GM19395 (cell line): ENCODE data around the gene SLC6A15.

ENCODE experiments used
- ATAC-seq: cut with Tn5 transposase; IDR thresholded peaks from one replicate; pipeline ENCODE4 v1.9.1; 2021; ENCODE audit warnings: mild to moderate bottlenecking, moderate library complexity; ENCODE audit not compliant: unreplicated experiment

SLC6A15 gene

DNA sequence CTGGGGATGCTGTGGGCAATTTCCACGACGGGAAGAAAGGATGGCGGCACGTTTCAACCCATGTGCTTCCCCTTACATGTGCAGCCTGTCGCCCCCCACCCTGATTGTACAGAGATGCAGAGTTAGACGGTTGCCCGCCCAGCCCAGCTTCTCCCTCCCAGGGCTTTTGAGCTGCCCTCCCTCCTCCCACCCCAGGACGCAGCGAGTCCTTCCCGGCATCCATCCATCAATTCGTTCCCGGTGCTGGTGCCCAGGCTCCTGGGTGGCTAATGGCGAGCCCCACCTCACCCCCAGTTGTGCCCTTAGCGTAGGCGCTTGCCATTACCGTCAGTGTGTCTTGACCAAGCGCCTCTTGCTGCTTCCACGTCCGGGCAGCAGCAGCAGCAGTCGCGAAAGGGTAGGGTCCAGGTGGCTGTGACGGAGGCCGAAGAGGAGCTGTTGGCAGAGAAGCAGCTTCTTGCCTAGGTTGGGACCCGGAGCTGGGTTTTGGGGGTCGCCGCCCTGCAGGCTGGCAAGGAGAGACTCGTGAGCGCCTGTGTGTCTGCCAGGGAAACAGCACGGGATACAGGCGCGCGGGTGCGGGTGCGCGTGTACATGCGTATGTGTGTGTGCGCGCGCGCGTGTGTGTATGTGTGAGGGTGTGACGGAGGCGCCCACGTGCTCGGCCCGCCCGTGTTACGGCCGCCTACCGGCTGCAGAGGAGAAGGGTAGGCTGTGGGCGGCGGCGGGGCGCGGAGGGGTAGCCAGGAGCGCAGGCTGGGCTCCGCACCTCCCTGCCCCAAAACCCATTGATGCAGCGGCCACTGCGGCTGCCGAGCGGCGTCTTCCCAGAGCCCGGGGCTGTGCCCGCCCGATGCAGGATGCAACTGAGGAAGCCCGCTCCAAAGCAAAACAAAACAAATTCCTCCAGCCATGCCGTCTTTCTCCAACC, at the start of gene SLC6A15:
TSS of gene SLC6A15 (minus strand) at position 602 of the 931 bp plus-strand sequence. CDS start 20,679 bp downstream, outside the sequence.
- ATAC-seq = peak; percentile 55

DNA sequence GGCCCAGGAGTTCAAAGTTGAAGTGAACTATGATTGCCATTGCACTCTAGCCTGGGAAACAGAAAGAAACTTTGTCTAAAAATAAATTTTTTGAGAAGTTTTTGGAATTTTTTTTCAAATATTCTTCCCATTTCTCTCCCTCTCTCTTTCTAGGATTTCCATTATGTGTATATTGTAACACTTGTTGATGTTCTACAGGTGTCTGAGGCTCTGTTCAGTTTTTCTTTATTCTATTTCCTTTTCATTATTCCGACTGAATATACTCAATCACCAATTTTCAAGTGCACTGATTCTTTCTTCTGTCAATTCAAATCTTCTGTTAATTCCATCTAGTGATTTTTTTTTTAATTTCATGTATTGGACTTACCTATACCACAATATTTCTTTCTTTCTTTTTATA, 48.3 kb upstream of the SLC6A15 start:
- no peak for ATAC-seq

DNA sequence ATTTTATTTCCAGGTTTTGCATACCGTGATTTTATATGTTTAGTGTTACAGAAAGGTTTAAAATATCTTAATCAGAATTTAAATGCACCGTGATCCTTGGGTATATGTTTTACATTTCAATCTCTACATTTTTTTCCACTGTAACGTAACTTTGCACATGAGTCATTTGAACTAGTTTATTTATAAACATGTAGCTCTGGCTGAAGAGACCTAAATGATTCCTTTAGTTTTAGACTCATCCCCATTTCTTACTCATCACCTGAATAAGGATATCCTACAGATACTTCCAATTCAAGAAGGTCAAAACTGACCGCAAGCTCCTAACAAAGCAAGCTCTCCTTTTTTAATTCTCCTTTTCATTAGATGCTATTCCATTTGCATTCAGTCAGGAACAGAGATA, 42.7 kb upstream of the SLC6A15 start:
- ATAC-seq = no peak

DNA sequence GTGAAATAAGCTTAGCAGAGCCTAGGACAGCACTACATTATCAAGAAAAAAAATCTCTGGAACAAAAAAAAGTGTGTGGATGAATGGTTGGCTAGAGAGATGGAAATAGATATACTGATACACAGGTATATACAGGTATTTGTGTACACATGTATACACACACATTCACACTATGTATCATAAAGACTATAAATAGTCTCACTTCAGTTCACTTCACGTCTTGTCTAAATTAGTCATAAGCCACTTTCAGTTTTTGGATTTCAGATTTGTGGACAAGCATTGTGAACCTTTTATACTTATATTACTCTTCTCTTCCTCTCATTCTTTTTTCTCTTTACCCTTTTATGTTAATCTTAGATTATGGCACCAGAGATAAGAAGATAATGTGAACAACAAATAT, 41.8 kb upstream of the SLC6A15 start:
- ATAC-seq = no peak

- no peak for ATAC-seq
Observed at GRCh38 chr12:84950971-84951546, 38.5 kb upstream of the SLC6A15 start.

GRCh38 chr12:84946753-84947152, 34.2 kb upstream of the SLC6A15 start:
- no peak for ATAC-seq

- ATAC-seq = no peak
Observed at GRCh38 chr12:84937415-84937814, 24.8 kb upstream of the SLC6A15 start.

- ATAC-seq = no peak
Observed at GRCh38 chr12:84929501-84929900, 16.9 kb upstream of the SLC6A15 start.

- ATAC-seq = no peak
Observed at GRCh38 chr12:84924981-84925380, 12.4 kb upstream of the SLC6A15 start.

DNA sequence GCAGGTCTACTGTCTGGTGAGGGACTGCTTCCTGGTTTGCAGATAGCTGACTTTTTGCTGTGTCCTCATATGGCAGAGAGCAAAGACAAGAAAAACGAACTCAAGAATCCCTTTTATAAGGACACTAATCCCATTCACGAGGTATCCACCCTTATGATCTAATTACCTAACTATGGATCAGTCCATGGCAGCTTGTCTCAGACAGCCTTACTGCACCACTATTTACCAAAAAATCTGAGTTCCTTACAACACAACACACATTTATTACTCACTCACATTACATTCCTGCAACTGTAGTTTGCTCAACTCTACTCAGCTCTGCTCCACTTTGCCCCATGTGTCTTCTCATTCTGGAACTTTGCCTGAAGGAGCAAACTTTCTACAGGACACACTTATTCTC, 10.1 kb upstream of the SLC6A15 start:
- ATAC-seq = no peak

DNA sequence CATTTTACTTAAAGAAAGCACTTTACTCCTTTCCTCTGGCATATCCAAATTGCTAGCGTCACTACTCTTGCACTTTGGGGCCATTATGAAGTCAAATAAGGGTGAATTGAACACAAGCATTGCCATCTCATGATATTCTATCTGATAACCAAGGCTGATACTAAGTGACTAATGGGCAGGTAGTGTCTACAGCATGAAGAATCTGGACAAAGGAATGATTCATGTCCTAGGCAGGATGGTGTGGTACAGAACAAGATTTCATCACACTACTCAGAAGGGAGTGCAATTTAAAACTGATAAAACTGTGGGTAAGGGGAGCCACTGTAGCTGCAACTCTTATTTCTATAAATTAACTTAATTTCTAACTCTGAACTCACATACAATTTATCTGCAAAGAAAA, 7.7 kb upstream of the SLC6A15 start:
- ATAC-seq = no peak

DNA sequence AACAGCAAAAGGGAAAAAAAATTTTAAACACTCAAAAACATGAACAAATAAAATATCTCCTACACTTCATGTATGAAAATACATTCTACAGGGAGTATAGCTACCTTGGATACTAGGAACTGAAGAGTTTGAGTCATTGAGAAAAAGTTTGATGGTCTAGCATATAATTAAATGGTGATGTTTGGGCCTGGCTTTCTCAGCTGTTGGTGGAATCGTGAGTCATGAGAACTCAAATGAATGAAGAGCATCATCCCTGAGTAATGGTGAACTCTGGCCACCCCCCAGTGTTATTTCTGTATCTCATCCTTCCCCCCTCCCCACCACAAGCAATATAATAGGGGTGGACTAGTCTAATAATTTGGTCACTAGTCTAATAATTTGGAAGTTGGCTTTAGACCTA, 6.7 kb upstream of the SLC6A15 start:
- no peak for ATAC-seq

DNA sequence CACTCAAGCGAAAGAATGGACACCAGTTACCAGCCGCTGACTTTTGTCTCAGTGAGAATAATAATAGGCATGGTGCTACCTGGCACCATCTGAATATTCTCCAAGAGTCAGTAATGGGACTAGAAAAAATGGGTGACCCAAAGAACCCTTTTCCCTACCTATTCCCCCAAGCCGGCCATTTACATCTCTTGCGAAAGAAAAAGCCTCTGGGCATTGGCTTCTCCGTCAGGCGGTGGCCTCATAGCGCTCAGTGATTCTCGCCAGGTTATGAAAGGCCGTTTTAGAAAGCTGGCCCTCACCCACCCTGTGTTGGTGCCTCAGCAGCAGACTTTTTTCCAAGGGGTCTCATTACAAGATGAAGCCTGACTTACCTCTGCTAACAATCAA, 523 bp upstream of the SLC6A15 start:
- no peak for ATAC-seq

- no peak for ATAC-seq
Observed at GRCh38 chr12:84911271-84912197, 1.1 kb downstream of the SLC6A15 start.

DNA sequence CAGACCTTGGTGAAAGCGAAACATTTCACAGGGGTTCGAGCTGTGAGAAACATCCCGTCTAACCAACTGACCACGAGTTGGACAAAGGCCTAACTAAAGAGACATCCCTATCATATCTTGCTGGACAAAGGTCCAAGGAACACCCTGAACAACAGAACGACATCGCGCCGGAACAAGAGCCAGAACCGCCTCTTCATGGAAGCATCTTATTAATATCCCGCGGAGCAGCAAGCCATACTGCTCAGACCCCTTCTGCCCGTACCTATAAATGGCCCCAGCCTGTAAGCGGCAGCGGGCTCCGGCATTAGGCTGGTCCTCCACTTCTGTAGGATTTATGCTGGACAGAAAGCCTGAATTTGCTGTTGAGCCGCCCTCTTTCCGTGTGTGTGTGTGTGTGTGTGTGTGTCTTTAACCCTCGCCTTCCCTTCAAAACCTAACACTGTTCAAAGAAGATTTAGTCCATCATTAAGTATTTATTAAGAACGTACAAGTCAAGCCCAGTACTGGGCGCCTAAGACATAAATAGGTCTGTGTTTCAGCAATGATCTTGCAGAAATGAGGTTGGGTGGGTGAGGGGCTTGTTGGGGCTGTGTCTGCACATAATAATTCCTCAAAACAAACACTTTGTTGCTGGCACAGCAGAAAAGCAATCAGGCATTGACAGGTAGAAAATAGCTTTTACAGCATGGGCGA, 1.9 kb downstream of the SLC6A15 start:
- ATAC-seq = no peak

GRCh38 chr12:84904051-84904450, 8.5 kb downstream of the SLC6A15 start:
- no peak for ATAC-seq

DNA sequence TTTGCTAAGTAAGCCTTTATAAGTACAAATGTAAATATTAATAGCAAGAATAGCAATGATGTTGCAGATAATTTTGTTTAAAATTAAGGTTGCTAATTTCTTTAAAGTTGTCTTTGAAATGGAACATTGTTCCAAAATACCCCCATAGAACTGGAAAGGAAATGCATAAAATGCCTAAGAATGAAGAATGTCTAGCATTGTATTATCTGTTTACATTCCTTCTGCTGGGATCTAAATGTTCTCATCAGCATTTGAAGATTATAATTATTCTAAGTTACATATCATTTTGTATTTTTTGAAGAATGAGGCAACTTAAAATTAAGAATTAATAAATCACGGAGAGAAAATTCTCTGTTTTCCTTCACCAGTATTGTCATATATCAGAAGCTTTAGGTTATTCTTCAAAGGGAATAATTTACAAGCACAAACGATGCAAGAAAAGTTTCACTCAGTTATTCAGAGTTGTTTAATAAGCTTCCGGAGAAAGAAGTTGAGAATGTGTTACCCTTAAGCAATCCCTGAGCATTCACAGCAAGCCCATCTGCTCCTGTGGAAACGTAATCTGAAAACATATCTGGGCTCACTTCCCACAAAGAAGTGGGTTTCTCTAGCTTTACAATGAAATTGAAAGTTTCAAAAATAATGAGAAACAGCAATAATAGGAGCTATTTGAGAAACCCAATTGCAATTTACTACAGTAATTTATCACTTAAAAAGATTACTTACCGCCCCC, 21.3 kb downstream of the SLC6A15 start:
- ATAC-seq = no peak

DNA sequence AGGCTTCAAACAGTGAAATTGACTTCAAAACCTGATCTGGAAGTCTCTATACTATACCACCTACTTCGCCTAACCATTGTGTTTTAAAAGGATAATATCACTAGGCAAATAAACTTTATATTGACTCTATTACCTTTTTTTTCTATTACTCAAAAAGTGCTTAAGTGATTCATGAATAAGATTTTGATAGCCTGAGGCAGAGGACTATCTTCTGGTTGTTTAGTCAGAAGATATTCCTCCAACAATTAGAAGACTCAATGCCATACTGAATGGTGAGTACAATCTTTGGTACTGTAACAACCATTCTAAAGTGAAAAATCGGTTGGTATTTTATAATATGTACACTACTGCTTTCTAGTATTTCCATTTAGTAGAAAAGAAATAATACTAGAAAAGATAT, 22.8 kb downstream of the SLC6A15 start:
- no peak for ATAC-seq

DNA sequence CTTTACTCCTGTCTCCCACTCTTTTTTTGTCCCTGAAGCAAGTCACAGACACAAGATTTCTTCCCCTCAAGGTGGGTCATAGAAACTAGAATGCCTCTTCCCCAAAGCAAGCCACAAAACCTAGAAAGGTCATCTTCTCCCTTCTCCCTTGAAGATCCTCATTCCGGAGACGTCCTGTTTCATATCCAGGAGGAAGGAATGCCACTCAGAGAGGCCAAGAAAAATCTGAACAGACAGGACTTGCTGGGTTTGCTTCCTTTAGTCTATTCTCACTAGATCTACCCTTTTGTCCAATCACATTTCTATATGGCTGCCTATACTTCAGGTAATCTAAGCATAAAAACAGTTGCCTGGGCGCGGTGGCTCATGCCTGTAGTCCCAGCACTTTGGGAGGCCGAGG, 23.7 kb downstream of the SLC6A15 start:
- ATAC-seq = no peak

DNA sequence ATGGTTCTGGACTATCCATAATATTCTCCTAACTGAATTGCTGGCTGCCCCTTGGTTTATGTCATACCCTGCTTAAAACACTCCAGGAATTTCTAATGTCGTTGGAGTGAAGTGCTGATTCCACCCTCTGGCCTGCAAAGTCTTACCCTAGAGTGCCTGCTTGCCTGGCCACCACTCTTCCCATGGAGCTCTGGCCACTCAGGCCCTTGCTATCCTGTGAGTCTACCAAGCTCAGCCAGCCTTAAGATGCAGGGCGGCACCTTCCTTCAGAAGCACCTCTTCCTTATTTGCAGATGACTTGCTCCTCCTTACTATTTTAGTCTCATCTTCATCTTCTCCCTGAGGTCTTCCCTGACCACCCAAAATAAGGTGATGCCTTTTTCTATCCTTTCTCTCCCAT, 35.3 kb downstream of the SLC6A15 start:
- ATAC-seq = no peak
